Mucosa of descending colon (tissue), 3 donors: ENCODE data around the gene IL17C. TPM values are rescaled to one million over a fixed set of nuclear protein-coding genes. Genes with fewer than 3 reads are reported as not detected.

Experiments
- ATAC-seq: fragments of 200-7000 bp; cut with Tn5 transposase; one replicate; pipeline ENCODE4 v1.9.1; 2020; ENCODE audit warnings: mild to moderate bottlenecking, moderate library complexity
- DNase-seq, 3 donors: peaks; one replicate each; pipeline ENCODE4 v3.0.0-alpha.2; 2020
- H3K36me3 ChIP-seq: fragments of 200-600 bp; one replicate; pipeline ENCODE4 v1.8.0; 2021; ENCODE audit warnings: low read depth, mild to moderate bottlenecking
- H3K4me1 ChIP-seq: fragments of 200-600 bp; one replicate; pipeline ENCODE4 v1.8.0; 2021; ENCODE audit warnings: low read depth, mild to moderate bottlenecking
- H3K4me3 ChIP-seq: fragments of 200-600 bp; one replicate; pipeline ENCODE4 v1.8.0; 2021; ENCODE audit warnings: mild to moderate bottlenecking
- H3K9me3 ChIP-seq: fragments of 200-600 bp; one replicate; pipeline ENCODE4 v1.8.0; 2021; ENCODE audit warnings: mild to moderate bottlenecking
- CTCF ChIP-seq: fragments of 200-600 bp; IDR thresholded peaks from one replicate; pipeline ENCODE4 v1.8.0; 2022; ENCODE audit warnings: antibody characterized with exemption, mild to moderate bottlenecking
- intact Hi-C, 2 donors: fragments of 100-400 bp; cut with DNase I in 1 of 2; cut with micrococcal nuclease in 1 of 2; formaldehyde crosslinking; loops; one replicate each; pipeline versions ENCODE4 v1.11.0 to v1.11.1; 2022; cut with DNase I, micrococcal nuclease
- total RNA-seq, 3 donors: library from RNA; stranded (reverse); fragmentation: NEBNext Ultra II Directional in 2 of 3; extraction: Animal tissue kit (Norgen Biotek cat#: 25700) in 2 of 3; gene quantifications; one replicate each; pipeline versions ENCODE4 v1.2.1 to v1.2.4, GENCODE V29; 2021 to 2023
- donor health status: DM: no; HTN: no; CAD: no; lungs with moderate emphysema.
- donor health status: DM: no; HTN: no; CAD: no.
- donor health status: DM: no; HTN: yes; CAD: no.

Gene IL17C
- total RNA-seq, 3 donors from 2014 or later = not detected

- H3K4me3 ChIP-seq = no peak overlapping the region
- peak; percentile 76 to 86 (median 81) for DNase-seq
- TF ChIP-seq CTCF = no peak
Measured at GRCh38 chr16:88639231-88640038, 1.1 kb downstream of the IL17C start.

GRCh38 chr16:88640039-88640495 is 1.7 kb downstream of the IL17C start:
- Histone ChIP-seq H3K4me1 (peaks cover 14% of the 10 kb centered on the region), H3K4me3 (no peak overlapping the region), H3K36me3 (no peaks in the 10 kb centered on the region), H3K9me3 (no peaks in the 10 kb centered on the region)
- no peak for TF ChIP-seq CTCF
- ATAC-seq = no peak
- intact Hi-C loops = no loop called here
- DNase-seq = no peak

More at GRCh38 chr16:88639231-88640038, 1.1 kb downstream of the IL17C start:
- no peaks in the 10 kb centered on the region for H3K36me3 ChIP-seq
- peaks cover 18% of the 10 kb centered on the region for H3K4me1 ChIP-seq
- intact Hi-C loops = no loop called here
- ATAC-seq = peak; percentile 49
- H3K9me3 ChIP-seq = no peaks in the 10 kb centered on the region

DNA sequence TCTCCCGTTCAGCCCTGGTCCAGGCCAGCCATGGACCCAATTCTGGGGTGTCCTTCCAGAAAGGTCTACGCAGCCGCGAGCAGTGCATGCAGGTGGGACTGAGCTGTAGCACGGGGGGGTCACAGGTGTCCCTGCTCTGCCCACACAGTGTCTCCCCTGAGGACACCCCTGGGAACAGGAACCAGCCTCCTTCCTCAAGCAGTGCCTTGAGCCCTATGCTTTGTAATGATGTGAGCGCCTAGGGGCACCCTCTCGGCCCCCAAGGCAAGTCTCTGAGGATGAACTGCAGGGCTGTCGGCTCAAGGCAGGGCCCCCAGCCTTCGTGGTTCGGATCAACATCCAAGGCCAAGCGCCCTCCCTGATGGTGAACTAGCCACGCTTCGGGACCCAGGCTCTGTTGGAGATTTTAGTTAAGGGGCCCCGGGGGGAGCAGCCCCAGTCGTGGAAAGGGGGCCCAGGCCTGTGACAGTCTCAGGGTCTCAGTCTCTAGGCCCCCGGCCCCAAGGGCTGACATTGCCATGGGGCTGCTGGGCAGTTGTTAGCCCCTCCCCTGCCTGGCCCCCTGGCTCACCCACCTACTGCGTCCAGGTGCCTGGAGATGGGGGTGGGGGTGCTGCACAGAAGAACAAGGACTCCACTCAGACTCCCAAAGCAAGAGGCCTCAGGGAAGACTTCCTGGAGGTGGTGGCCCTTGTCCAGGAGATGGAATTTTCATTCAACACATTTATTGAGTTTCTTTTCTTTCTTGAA is 2.3 kb downstream of the IL17C start:
- H3K4me3 ChIP-seq = no peak overlapping the region
- H3K4me1 ChIP-seq = peaks cover 14% of the 10 kb centered on the region
- intact Hi-C loops = no loop called here
- no peaks in the 10 kb centered on the region for H3K36me3 ChIP-seq
- DNase-seq (no peak), ATAC-seq (no peak)
- H3K9me3 ChIP-seq = no peaks in the 10 kb centered on the region
- no peak for TF ChIP-seq CTCF

GRCh38 chr16:88642881-88643643 is 4.7 kb downstream of the IL17C start:
- H3K4me3 ChIP-seq = no peak overlapping the region
- no peaks in the 10 kb centered on the region for H3K36me3 ChIP-seq
- peaks cover 15% of the 10 kb centered on the region for H3K4me1 ChIP-seq
- H3K9me3 ChIP-seq = no peaks in the 10 kb centered on the region
- intact Hi-C loops = no loop called here
- peak in 2 of 3 donors; percentile 31 to 58 for DNase-seq
- TF ChIP-seq CTCF = no peak
- ATAC-seq = no peak

GRCh38 chr16:88643644-88643932 is 5.2 kb downstream of the IL17C start:
- intact Hi-C loops = no loop called here
- no peak for TF ChIP-seq CTCF
- Histone ChIP-seq H3K4me1 (peaks cover 10% of the 10 kb centered on the region), H3K36me3 (no peaks in the 10 kb centered on the region), H3K9me3 (no peaks in the 10 kb centered on the region), H3K4me3 (no peak overlapping the region)
- ATAC-seq = no peak
- no peak for DNase-seq
